ENCODE data around the gene TGFB1.

DNA sequence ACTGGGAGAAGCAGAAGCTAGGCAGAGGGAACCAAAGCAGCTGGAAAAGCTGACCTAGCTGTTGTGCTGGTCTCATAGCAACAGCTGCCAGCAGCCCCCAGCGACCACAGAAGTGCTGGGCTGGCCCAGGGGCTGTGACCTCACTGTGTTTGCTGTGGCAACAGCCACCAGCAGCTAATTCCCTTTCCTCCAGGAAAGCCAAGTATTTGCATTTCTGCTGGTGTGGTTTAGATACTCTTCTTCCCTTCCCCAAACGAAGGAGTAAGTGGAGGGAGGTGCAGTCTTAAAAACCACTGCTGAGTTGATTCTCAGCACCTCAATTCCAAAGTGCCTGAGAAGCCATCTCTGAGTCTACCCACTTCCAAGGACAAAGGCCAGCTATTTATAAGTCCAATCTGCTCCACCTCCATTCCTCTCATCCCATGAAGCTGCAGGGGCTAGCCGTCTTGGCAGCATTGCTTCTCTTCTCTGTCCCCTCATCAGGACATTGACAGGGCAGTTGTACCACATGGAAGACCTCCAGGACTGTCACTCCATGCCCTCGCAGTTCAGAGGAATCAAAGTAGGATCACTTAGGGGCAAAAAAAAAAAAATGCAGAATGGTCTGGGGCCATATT lies 55.3 kb downstream of the TGFB1 start:
- TF ChIP-seq POLR2A (IDR thresholded peaks at IDR 0.05; ENCODE audit: low read length): no peak
- TF ChIP-seq GATA1 (IDR thresholded peaks at IDR 0.05; ENCODE audit: low read depth, low read length): no peak
